Medulla oblongata (tissue), 1 donor: ENCODE data around the gene COMT.

Experiments used
- DNase-seq: peaks from one replicate; pipeline ENCODE4 v3.0.0-alpha.2; 2015; ENCODE audit errors: extremely low spot score

COMT gene

GRCh38 chr22:19981961-19982920 lies 40.7 kb downstream of the COMT start:
- DNase-seq: no peak

GRCh38 chr22:19982991-19983578 lies 41.5 kb downstream of the COMT start:
- DNase-seq: no peak

- no peak for DNase-seq
These were observed 42.2 kb downstream of the COMT start for GRCh38 chr22:19983741-19984140.

- no peak for DNase-seq
These were observed 42.7 kb downstream of the COMT start for GRCh38 chr22:19984201-19984753.

- DNase-seq: no peak
These were observed 43.6 kb downstream of the COMT start for GRCh38 chr22:19984851-19985811.

- no peak for DNase-seq
These were observed 44.4 kb downstream of the COMT start for GRCh38 chr22:19986011-19986409.

GRCh38 chr22:19986410-19987341 lies 45.1 kb downstream of the COMT start:
- DNase-seq: peak; percentile 53

- DNase-seq: no peak
These were observed 46.1 kb downstream of the COMT start for GRCh38 chr22:19987394-19988306.

GRCh38 chr22:19988331-19988808 lies 46.8 kb downstream of the COMT start:
- DNase-seq: no peak

- no peak for DNase-seq
These were observed 47.6 kb downstream of the COMT start for GRCh38 chr22:19988965-19989724.

GRCh38 chr22:19989725-19990067 lies 48.1 kb downstream of the COMT start:
- DNase-seq: no peak

GRCh38 chr22:19990188-19990587 lies 48.6 kb downstream of the COMT start:
- DNase-seq: no peak

GRCh38 chr22:19990609-19991394 lies 49.2 kb downstream of the COMT start:
- no peak for DNase-seq

GRCh38 chr22:19991395-19991644 lies 49.7 kb downstream of the COMT start:
- no peak for DNase-seq

GRCh38 chr22:19991645-19992451 lies 50.3 kb downstream of the COMT start:
- DNase-seq: peak; percentile 64

- no peak for DNase-seq
These were observed 50.9 kb downstream of the COMT start for GRCh38 chr22:19992481-19992911.

- no peak for DNase-seq
These were observed 51.4 kb downstream of the COMT start for GRCh38 chr22:19992921-19993355.
